H1 (cell line): Measurements from ENCODE around the gene TBC1D16. TPM values are rescaled to one million over a fixed set of nuclear protein-coding genes. Genes with fewer than 3 reads are reported as not detected.

Source experiments
- YY1 ChIP-seq: IDR thresholded peaks from 2 replicates; pipeline ENCODE4 v1.6.1; 2011; ENCODE audit warnings: low read depth, mild to moderate bottlenecking, low read length
- polyA plus RNA-seq, 7 experiments: library from polyadenylated mRNA; depleted of rRNA in 3 of 7; stranded (reverse) in 5 of 7; unstranded in 2 of 7; fragments of >200 nt in 5 of 7; fragments of 200-250 nt in 2 of 7; gene quantifications; 1 replicate in 5 of 7; 2 replicates in 1 of 7; 4 replicates in 1 of 7; pipeline versions ENCODE4 v1.2.1 to v1.2.3, GENCODE V29; 2011 to 2013; ENCODE audit warnings: missing spikeins in 2 of 7, mixed read lengths in 2 of 7
- total RNA-seq: library from RNA; stranded (reverse); fragmentation: NEBNext Ultra II Directional; extraction: Animal tissue kit (Norgen Biotek cat#: 25700); gene quantifications from 2 replicates; pipeline ENCODE4 v1.2.1, GENCODE V29; 2021
- TF ChIP-seq, protein P1 (sequence below): IDR thresholded peaks from 2 replicates; pipeline ENCODE4 v1.6.1; 2012; ENCODE audit warnings: inconsistent platforms

TBC1D16 gene
- total and polyA plus RNA-seq, 2 of the 8 experiments (the other 6 are each of a cell fraction or from before 2014, with no cell fraction given) = 21.1 to 109 TPM

GRCh38 chr17:79974566-79975497 is 60.8 kb downstream of the TBC1D16 start (continued):
- TF ChIP-seq, protein P1, sequence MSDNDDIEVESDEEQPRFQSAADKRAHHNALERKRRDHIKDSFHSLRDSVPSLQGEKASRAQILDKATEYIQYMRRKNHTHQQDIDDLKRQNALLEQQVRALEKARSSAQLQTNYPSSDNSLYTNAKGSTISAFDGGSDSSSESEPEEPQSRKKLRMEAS = peak; percentile 58; the same call in 1 of the 2 replicates
- 0 out of 2 replicates have a peak, but pooled peaks have one; percentile 42 for TF ChIP-seq YY1
